Measurements from ENCODE around the gene ERC2.

The ERC2 gene

DNA sequence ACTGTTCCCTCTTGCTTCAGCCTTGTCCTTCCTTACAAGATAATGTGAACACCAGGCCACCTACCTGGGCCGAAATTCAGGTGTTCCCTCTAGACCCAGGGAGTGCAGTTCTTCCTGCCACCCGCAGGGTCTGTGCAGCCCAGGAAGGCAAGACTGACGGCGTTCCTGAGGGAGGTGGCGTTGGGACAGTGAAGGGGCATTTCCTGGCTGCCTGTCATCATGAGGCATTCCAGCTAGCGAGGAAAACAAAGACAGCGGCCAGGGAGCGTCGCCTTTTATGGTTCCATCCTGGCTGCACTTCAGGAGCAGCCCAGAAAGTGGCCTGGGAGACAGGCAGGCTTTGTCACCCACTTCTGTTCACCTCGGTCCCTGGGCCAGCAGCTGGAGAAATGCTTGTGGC is 896.4 kb downstream of the ERC2 start:
- DNase-seq (ENCODE audit: low spot score): peak; percentile 55
- FAIRE-seq: no peak

DNA sequence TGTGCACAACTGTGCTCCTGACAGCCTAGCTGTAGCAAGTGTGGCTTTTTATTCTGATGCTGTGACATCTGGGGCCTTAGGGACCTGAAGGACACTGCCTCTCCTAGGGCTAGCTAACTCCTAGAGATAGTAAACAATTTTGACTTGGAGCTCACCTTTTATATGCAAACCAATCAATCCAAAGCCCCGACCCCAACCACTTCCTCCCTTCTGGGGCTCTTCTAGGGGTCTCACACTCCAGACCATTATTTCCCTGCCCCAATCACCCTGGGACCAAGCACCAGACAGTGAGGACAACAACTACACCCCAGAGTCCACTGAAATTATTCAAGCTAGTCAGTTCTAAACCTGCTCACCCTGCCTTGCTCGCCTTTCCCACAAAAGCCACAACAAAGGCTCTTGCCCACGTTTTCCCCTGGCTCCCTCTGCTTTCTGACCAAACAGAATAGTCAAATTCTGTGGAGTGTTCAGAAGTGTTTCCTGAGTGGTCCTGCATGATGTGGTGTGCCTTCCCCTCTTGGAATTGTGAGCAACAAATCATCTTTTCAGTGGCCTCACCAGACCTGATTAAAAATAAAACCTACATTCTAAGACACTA is 897.0 kb downstream of the ERC2 start:
- no peak for FAIRE-seq
- no peak for DNase-seq (ENCODE audit: low spot score)

DNA sequence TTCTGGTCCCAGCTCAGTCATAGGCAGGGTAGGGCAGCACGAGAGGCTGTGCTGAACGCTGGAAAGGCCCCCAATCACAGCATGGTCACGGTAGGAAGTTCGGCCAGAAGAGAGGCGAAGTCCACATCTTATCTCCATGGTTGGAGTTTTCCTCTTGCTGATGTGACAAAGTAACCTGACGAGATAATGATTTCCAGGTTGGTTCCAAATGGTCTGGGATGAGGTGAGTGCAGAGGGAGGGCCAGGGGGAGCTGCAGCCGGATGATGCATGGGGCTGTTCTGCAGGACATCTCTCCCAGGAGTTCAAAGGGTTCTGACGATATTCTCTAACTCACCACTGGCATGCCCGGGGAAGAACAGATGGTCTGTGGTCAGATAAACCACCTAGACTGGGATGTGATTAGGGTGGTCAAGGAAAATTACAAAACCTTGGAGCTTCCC is 898.0 kb downstream of the ERC2 start:
- DNase-seq (ENCODE audit: low spot score) (no peak), FAIRE-seq (no peak)

DNA sequence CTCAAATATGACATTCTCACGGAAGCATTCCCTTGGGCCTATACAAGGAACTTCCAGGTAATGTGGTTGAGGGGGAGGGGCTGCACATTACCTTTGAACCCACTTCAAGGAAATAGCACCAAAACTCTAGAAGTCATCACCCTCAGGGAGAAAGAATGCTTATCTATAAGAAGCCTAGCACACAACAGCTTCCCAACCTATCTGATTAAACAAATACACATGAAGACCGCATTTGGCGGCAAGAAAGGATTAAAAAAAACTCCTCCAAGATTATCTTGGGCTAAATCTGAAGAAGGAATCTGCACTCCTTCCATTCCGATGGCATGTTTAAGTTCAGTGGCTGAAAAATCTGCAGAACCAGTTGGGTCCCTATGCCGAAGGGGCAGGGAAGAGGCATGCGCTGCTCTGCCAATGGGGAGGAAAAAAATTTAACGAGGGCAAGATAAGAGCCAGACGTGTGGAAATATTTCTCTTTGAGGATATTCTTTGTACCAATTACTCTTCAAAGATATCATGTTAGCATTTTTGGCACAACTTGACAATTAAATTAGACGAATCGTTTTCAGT is 899.2 kb downstream of the ERC2 start:
- DNase-seq (ENCODE audit: low spot score): no peak
- no peak for FAIRE-seq

DNA sequence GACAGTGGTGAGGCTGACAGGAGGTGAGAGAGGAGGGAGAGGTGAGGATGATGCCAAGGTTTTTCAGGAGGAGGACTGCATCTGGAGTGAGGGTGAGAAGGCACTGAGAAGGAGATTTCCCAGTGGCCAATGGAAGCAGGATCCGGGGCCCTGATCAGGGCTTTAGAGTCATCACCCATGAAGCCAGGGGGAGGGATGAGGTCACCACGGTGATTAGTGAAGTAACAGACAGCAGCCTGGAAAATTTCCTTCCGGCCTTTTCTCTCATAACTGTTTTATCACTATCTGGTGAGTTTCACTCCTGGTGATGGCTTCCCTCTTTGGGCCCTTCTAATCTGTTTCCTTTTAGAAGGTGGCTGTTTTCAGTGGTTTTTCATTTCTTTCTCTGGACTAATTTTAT is 900.7 kb downstream of the ERC2 start:
- FAIRE-seq (no peak), DNase-seq (ENCODE audit: low spot score) (no peak)

DNA sequence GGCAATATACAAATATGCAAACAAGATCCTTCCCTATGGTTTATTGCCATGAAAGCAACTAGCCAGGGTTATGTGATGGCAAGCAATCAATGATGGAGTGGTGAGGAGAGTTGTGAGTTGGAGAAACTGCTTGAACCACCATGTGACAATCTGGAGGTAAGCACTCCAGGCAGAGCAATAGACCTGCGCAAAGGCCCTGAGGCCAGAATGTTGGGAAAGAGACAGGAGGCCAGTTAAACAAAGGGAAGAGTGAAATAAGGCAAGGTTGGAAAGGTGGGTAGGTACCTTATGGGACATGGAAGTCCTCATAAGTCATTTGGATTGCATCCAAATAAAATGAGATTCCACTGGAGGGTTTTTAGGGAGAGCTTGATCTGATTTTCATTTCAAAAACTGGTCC is 901.1 kb downstream of the ERC2 start:
- DNase-seq (ENCODE audit: low spot score) (no peak), FAIRE-seq (no peak)

DNA sequence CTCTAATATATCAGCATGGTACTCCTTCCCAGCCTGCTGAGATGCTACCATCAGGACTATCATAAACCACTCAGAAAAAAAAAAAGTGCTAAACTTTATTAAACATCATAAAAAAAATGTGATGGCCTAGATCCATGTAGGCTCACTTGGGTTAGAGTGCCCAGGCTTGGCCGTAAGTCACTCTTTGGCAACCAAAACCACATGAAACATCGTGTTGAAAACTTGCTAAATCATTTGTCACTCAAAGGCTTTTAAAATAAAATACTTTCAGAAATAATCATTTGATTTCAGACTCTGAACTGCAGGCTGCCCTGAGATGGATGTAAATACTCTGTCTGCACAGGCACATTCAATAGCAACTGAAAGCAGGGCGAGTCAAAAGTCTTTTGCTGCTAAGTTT is 902.7 kb downstream of the ERC2 start:
- FAIRE-seq (no peak), DNase-seq (ENCODE audit: low spot score) (no peak)

DNA sequence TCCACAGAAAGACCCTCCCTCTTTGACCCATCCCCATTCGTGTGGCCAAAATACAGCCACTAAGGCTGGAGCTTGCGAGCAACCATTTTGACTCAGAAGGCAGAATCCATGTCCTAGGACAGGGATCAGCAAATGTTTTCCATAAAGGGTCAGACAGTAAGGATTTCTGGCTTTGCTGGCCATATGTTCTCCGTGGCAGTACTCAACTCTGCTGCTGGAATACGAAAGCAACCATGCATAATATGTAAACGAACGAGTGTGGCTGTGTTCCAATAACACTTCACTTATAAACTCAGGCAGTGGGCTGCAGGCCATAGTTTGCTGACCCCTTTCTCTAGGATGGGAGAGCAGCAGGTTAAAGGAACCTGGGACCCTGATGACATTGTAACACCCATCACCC is 903.5 kb downstream of the ERC2 start:
- DNase-seq (ENCODE audit: low spot score) (no peak), FAIRE-seq (no peak)

DNA sequence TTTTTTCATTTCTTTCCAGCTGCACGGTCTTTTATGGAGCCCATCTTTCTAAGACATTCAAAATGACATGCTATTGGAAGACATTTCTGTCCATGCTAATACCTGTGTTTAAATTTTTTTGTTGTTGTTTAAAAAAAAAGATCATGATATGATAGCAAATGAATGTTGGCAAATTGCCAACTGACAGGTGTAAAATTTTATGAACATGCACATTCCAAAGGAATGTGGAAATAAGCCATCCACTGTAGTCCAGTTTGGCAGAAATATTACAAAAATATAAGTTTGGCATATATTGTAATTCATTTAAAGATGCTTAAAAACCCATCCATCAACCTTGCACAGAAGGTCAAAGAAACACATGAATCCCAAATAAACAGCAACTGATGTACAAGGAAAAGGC is 905.6 kb downstream of the ERC2 start:
- DNase-seq (ENCODE audit: low spot score): no peak
- FAIRE-seq: no peak

DNA sequence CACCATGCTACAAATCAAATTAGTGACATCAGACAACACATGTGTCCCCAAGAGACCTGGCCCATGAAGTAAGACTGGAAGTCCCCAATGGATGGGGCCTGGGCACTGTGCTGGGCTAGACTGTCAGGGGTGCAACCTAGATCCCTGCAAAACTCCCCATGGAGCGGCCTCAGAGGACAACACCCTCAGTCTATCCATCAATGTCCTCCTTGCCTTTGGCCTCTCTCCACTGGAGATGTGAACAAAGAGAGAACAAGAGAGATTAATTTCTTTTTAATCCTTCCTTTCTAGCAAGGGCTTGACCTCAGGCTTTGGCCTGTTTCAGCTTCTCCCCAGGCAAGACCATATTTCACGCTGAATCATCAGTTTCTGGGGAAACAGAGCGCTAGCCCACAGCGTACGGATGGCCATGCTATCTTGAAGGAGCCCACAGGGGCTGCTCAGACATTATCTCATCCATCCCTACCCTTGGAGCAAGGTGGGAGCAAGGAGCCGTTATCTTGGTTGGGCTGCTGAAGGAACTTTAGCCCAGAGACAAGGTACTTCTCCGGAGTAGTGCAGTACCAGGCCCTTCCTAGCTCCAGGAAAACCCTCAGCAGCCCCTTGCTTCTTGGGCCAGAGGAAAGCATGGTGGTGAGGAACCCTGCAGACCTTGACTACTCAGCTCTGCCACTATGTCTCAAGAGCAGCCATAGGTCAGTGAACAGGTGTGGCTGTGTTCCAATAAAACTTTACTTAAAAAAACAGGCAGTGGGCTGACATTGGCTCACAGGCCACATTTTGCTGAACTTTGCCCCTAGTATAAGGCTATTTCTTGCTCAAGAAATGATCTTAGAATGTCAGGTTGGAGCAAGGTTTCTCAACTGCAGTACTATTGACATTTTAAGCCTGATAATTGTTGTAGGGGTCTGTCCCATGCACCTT is 908.5 kb downstream of the ERC2 start:
- no peak for FAIRE-seq
- no peak for DNase-seq (ENCODE audit: low spot score)

DNA sequence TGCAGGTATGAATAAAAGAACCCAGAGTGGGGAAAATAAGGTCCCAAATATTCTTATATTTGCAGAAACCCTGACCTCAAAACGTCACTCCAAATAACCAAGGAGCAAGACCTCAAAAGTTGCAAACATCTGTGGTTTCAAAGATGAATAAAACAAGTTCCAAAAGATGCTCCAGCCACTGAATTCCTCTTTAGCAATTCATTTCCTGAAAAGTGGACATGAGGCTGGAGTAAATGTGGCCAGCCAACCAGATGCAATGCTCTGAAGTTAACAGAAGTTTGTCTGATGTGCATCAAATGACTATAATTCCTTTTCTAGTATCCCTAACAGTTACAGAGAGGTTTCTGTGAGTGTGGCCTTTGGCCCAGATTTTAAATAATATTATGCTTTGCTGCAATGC is 910.0 kb downstream of the ERC2 start:
- no peak for FAIRE-seq

DNA sequence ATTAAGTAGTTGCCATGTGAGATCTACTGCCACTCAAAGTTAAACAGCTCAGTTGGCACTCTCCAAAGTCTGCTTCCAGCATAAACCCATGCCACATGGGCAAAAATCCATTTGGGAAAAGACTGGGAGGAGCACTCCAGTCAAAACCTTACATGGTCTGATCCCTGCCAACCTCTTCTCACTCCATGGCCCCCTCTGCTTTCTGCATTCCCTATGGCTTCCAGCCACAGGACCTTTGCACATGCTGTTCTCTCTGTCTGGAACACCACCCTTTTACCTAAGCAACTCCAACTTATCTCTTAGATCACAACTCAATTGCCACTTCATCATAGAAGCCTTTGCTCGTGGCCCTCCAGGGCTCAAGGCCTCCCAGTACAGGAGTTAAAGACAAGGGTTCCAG is 910.7 kb downstream of the ERC2 start:
- no peak for FAIRE-seq

More for the DNA sequence above, 910.0 kb downstream of the ERC2 start:
- no peak for DNase-seq (ENCODE audit: low spot score)

DNA sequence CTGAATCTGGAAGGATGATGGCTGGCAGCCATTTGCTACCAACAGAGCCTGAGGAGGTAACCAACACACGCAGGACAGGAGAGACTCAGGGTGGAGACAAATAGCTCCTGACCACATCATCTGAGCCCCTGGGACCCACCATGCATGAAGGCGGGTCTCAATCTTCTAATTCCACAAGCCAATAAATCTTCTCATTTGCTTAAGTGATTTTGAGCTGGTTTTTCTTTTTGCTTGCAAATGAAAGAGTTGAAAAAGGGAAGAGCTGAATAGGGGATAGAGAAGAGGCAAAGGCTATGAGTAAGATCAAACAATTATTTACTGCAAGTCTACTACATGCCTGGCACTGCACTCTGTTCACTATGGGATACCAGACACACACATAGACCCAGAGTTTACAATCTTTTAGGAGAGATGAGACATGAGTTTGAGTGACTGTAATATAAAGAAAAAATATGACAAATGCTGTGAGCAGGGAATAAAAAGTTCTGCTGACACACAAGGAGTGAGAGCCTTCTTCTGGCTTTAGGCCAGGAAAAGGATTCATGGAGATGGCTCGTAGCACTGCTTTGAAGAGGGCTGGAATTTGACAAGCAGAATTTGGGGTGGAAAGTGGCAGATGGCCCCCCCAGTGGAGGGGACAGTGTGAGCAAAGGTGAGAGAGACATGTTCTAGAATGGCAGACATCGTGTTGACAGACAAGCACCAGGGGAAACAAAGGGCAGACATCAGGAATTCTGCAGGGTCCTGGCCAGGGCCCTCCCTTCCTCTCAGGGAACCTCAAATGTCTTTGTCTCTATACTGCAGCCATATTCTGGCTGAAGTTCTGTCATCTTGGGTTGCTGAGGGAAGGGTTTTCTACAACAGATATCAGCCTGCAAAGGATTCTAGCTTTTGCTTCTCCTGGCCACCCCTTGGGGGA is 911.4 kb downstream of the ERC2 start:
- no peak for FAIRE-seq
- no peak for DNase-seq (ENCODE audit: low spot score)

More for the DNA sequence above, 910.7 kb downstream of the ERC2 start:
- no peak for DNase-seq (ENCODE audit: low spot score)

DNA sequence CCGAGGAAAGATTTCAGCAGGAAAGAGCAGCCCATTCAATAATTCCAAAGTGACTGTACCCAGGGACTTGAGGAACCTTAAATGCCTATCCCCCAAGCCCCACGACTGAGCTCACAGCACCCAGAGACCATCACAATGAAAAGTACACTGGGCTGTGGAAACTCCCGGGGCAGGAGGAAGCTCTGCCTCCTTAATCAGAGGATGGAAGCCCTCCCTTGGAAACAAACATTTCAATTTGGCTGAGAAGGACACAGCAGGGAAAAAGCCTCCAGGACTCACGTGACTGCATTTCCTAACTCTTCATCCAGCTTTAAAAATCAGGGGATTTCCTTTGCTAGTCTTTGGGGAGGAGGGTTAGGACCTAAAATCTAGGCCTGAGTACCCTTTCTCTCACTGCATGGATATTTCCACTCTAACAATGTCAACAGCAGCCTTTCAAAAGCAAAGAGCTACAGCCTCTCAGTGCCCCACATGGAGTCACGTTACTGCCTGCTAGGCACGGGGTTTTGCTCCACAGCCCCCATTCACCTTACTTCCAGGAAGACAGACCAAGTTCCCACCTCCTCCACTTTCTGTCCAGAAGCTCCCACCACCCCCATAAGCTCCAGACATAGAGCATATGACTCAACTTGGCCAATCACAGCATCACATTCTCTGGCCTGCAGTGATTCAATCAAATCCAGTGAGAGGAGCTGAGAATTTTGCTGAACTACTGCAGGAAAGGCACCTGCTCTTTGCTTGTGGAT is 912.2 kb downstream of the ERC2 start:
- FAIRE-seq (no peak), DNase-seq (ENCODE audit: low spot score) (no peak)

DNA sequence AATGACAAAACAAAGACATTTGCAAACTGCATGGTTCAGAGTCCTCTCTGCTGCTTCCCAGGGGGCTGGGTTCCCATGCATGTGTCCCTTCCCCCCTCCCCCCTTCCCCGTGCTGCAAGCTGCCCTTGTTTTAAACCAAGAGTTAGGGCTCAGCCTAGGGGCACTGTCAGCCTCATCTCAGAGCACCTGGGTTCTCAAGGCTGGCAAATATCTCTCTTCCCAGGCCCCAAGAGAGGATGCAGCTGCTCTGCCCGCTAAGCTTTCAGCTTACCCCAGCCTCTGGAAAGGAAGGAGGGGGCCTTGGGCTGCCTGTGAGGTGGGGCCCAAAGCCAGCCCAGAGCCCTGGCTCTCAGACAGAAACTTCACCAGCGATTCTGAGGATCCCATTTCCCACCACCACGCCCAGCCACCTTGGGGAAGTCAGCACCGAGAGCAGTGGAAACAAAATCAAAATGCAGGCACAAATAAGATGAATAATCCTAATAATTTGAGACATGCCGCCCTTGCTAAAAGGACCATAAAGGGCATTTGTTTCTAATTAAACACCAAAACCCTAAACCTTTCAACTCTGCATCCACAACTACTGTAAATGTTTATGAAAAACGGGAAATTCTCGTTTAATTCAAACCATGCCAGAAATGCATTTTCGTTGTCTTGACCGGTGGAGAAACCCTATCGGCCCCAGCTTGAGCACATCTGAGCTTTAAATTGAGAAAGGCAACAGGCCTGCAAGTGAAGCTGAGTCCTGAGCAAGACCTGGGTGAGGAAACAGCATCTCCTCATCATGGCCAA is 913.4 kb downstream of the ERC2 start:
- DNase-seq (ENCODE audit: low spot score) (no peak), FAIRE-seq (no peak)

DNA sequence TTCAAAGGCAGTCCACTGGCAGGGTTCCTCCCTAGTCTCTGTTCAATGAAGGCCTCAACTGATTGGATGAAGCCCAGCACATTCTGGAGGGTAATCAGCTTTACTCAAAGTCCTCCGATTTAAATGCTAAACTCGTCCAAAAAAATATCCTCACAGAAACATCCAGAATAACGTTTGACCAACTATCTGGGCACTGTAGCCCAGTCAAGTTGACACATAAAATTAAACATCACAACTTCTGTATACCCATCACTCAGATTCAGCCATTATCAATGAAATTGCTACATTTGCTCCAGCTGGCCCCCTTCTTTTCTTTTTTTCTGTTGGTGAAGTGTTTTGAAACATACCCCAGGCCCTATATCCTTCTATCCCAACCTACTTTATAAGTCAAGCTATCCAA is 916.6 kb downstream of the ERC2 start:
- FAIRE-seq (no peak), DNase-seq (ENCODE audit: low spot score) (no peak)

DNA sequence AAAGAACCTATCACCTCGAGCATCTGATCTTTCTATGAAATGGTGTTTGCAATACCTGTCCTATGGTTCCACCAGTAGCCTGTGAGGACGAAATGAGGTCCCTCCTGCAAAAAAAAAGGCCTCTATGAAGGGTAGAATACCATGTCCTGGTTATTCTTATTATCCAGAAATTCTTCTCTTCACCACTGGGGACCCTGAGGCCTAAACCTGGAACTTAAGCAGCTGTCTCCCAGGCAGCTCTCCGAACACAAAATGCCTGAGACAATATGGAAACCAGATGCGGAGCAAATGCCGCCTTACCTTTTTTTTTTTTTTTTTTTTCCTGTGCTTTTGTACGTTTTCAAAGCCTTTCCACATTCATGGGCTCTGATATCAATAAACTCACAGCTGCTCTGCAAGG is 919.1 kb downstream of the ERC2 start:
- FAIRE-seq (no peak), DNase-seq (ENCODE audit: low spot score) (no peak)

DNA sequence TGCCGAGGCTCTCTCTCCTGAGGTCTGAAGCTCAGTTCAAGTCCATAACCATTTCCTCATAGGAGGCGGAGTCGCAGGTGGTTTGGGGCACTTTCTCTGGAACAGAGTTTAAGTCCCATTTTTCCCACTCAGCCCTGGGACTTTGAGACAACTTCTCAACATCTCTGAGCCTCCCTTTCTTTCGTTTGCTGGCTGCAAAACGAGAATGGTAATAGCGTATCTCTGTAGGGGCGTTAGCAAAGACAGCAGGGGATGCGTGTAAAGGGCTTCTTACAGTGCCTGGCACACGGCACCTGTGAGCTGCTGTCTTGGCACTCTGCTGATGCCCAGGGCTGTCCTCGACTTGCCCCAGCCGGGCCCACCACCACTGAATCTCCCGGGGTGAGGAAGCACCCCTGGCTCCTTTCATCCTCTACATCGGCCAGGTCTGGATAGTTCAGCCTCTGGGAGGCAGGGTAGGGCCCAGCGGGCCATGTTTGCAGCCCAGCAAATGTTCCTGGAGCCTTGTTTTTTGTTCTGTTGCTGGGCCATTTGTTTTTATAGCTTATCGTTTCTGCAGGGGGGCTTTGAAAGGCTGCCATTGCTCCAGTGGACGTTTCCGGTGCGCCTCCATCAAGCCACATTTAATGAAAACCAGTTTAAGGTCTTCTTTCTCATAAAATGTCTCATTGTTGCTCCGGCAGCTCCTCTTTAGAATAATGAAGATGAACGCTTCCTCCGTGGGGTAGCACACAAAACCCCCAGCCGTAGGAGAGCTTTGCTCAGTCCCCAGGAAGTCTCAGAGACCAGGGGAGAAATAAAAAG is 921.2 kb downstream of the ERC2 start:
- DNase-seq (ENCODE audit: low spot score): no peak
- FAIRE-seq: no peak

DNA sequence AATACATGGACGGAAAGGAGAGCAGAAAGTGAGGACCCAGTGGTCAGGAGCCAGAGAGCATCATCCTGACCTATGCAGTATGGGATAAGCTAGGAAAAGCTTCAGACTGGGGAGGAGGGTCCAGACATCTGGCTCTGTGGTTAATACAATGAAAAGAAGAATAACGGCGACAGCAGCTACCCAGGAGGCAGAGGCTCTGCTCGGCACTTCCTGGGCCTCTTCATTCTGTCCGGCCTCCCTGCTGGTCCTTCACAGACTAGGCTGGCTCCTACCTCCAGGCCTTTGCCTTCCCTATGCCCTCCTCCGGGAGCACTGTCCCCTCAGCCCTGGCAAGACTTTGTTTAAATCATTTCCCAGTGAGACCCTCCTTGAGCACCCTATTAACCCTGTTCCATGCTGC is 922.3 kb downstream of the ERC2 start:
- no peak for FAIRE-seq

More for the DNA sequence above, 922.3 kb downstream of the ERC2 start:
- DNase-seq (ENCODE audit: low spot score): no peak

All from urothelium cell line (cell line).